CD8-positive, alpha-beta memory T cell (primary cell): ENCODE data around the gene PID1. TPM values are rescaled to one million over a fixed set of nuclear protein-coding genes. Genes with fewer than 3 reads are reported as not detected.

Experiments used
- CTCF ChIA-PET: fragments of 350-600 bp; sonication (Branson Sonifier 250); formaldehyde crosslinking; loops from one replicate; lab custom pipeline; 2021; ENCODE audit warnings: antibody characterized with exemption; lab: Charles Lee
- POLR2A ChIA-PET: fragments of 350-600 bp; sonication (Branson Sonifier 250); formaldehyde crosslinking; loops from one replicate; lab custom pipeline; 2021; ENCODE audit warnings: antibody characterized with exemption; lab: Charles Lee
- DNase-seq, 5 donors: peaks; one replicate each; pipeline versions ENCODE4 v3.0.0 to v3.0.0-alpha.2; 2020 to 2022; ENCODE audit warnings: mixed read lengths in 1 of 5
- H3K27ac ChIP-seq: one replicate; pipeline ENCODE4 v1.7.0; 2013; ENCODE audit warnings: low read depth, mild to moderate bottlenecking, low read length, moderate library complexity
- H3K27me3 ChIP-seq: 2 replicates; pipeline ENCODE4 v1.7.0; 2013; ENCODE audit warnings: low read length, mild to moderate bottlenecking; ENCODE audit not compliant: insufficient read depth, poor library complexity, severe bottlenecking
- H3K36me3 ChIP-seq: 2 replicates; pipeline ENCODE4 v1.7.0; 2013; ENCODE audit warnings: mild to moderate bottlenecking, low read length, moderate library complexity; ENCODE audit not compliant: insufficient read depth
- H3K4me1 ChIP-seq: 2 replicates; pipeline ENCODE4 v1.7.0; 2013; ENCODE audit warnings: mild to moderate bottlenecking, low read length, moderate library complexity; ENCODE audit not compliant: insufficient read depth
- H3K4me3 ChIP-seq: 2 replicates; pipeline ENCODE4 v1.7.0; 2013; ENCODE audit warnings: mild to moderate bottlenecking, low read length
- H3K9me3 ChIP-seq: 2 replicates; pipeline ENCODE4 v1.7.0; 2013; ENCODE audit warnings: mild to moderate bottlenecking, low read length
- H3K27ac Mint-ChIP-seq, 8 donors: one replicate each; pipeline ENCODE4 v1.8.0; 2020 to 2021; ENCODE audit warnings: mixed read lengths in 8 of 8, mild to moderate bottlenecking in 6 of 8, inconsistent platforms in 3 of 8, moderate library complexity in 3 of 8
- H3K27me3 Mint-ChIP-seq, 2 donors: one replicate each; pipeline ENCODE4 v1.8.0; 2020 to 2021; ENCODE audit warnings: mixed read lengths in 2 of 2, mild to moderate bottlenecking in 1 of 2, moderate library complexity in 1 of 2
- H3K36me3 Mint-ChIP-seq, 3 donors: one replicate each; pipeline ENCODE4 v1.8.0; 2020 to 2021; ENCODE audit warnings: mixed read lengths in 3 of 3, inconsistent platforms in 1 of 3, mild to moderate bottlenecking in 1 of 3
- H3K4me1 Mint-ChIP-seq, 3 donors: one replicate each; pipeline ENCODE4 v1.8.0; 2020 to 2021; ENCODE audit warnings: mixed read lengths in 3 of 3, inconsistent platforms in 1 of 3, mild to moderate bottlenecking in 1 of 3
- H3K4me3 Mint-ChIP-seq, 7 donors: one replicate each; pipeline ENCODE4 v1.8.0; 2020 to 2021; ENCODE audit warnings: mixed read lengths in 7 of 7, mild to moderate bottlenecking in 6 of 7, moderate library complexity in 4 of 7, inconsistent platforms in 2 of 7
- H3K9me3 Mint-ChIP-seq, 5 donors: one replicate each; pipeline ENCODE4 v1.8.0; 2020 to 2022; ENCODE audit warnings: mixed read lengths in 5 of 5, mild to moderate bottlenecking in 3 of 5, moderate library complexity in 2 of 5, inconsistent platforms in 1 of 5
- polyA plus RNA-seq: library from polyadenylated mRNA; unstranded; fragments of 300-500 nt; fragmentation: Illumina TruSeq; gene quantifications from one replicate; pipeline ENCODE4 v1.2.3, GENCODE V29; 2021
- total RNA-seq, 2 experiments: library from RNA; stranded (reverse); gene quantifications; one replicate each; pipeline ENCODE4 v1.2.3, GENCODE V29; 2021

The PID1 gene
- total and polyA plus RNA-seq, 3 experiments from 2014 or later = not detected

DNA sequence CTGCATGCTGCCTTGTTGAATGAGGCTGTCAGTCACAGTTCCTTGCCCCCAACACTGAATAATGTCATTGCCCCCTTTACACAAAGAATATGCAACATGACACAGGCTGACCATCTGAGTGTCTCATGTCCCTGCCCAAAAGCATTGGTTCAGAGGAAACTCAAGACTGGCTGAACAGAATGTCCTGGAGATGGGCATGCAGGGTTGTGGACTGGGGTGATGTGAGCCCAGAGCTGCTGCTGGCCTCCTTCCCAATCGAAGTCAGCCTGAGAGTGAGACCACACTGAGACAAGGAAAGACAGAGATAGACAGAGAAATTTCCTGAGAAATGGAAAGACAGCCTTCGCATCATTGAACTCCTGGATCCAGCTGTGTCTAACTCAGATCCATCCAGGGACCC, 110.1 kb downstream of the PID1 start:
- DNase-seq = no peak
- CTCF ChIA-PET = no interaction called here
- Mint-ChIP-seq H3K27me3 (no peaks in the 10 kb centered on the region), H3K9me3 (peaks cover 0 to 9% (median 3%) of the 10 kb centered on the region in 5 donors), H3K4me3 (no peak overlapping the region), H3K4me1 (no peaks in the 10 kb centered on the region), H3K36me3 (no peaks in the 10 kb centered on the region), H3K27ac (no peak overlapping the region)
- Histone ChIP-seq H3K4me1 (no peaks in the 10 kb centered on the region), H3K4me3 (no peak overlapping the region), H3K27me3 (no peaks in the 10 kb centered on the region), H3K9me3 (no peaks in the 10 kb centered on the region), H3K36me3 (no peaks in the 10 kb centered on the region), H3K27ac (no peak overlapping the region)
- POLR2A ChIA-PET = no interaction called here

GRCh38 chr2:229160180-229160579, 110.9 kb downstream of the PID1 start:
- H3K4me3 Mint-ChIP-seq = no peak overlapping the region
- Histone ChIP-seq H3K27ac (no peak overlapping the region), H3K27me3 (no peaks in the 10 kb centered on the region), H3K4me1 (no peaks in the 10 kb centered on the region), H3K4me3 (no peak overlapping the region), H3K9me3 (no peaks in the 10 kb centered on the region), H3K36me3 (no peaks in the 10 kb centered on the region)
- H3K36me3 Mint-ChIP-seq = no peaks in the 10 kb centered on the region
- peaks cover 0 to 9% (median 3%) of the 10 kb centered on the region in 5 donors for H3K9me3 Mint-ChIP-seq
- DNase-seq = no peak
- ChIA-PET CTCF (no interaction called here), POLR2A (no interaction called here)
- H3K27me3 Mint-ChIP-seq = no peaks in the 10 kb centered on the region
- no peak overlapping the region for H3K27ac Mint-ChIP-seq
- no peaks in the 10 kb centered on the region for H3K4me1 Mint-ChIP-seq

DNA sequence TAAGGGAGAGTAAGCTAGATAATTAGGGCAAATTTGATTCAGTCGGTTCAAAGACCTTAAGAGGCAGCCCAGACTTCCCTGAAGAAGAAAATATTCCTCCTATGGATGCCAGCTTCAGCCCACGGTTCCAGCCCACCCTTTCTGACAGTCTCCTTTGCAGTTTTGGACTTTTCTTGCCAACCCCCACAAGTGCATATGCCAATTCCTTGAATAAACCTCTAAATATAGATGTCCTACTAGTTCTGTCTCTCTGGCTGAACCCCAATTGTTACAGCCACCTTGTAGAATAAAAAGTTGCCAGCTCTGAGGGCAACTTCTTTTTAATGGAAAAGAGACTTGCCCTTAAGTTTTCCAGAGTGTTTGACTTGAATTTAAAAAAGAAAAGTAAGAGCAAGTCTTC, 111.7 kb downstream of the PID1 start:
- Mint-ChIP-seq H3K36me3 (no peaks in the 10 kb centered on the region), H3K4me1 (no peaks in the 10 kb centered on the region), H3K27ac (no peak overlapping the region), H3K4me3 (no peak overlapping the region), H3K9me3 (peaks cover 0 to 9% (median 3%) of the 10 kb centered on the region in 5 donors), H3K27me3 (no peaks in the 10 kb centered on the region)
- CTCF ChIA-PET = no interaction called here
- POLR2A ChIA-PET = no interaction called here
- Histone ChIP-seq H3K4me1 (no peaks in the 10 kb centered on the region), H3K36me3 (no peaks in the 10 kb centered on the region), H3K27ac (no peak overlapping the region), H3K27me3 (no peaks in the 10 kb centered on the region), H3K9me3 (no peaks in the 10 kb centered on the region), H3K4me3 (no peak overlapping the region)
- DNase-seq = no peak

DNA sequence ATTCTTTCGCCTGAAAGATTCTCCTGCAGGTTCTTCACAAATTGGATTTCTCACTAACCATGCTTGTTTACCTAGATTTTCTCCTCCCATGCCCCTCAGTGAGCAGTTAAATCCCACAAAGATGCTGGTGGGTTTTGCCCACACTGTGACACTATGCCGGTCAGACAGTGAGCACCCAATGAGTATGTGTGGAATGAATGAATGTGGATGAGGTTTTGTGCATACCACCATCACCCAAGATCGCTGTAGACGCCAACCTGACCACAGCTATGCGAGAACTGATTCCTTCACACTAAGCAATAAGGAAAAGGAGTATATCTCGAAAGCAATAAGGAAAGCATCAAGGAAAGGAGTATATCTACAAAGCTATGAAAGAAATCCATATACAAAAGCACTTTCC, 116.7 kb downstream of the PID1 start:
- DNase-seq = no peak
- Histone ChIP-seq H3K4me3 (no peak overlapping the region), H3K27ac (no peak overlapping the region), H3K27me3 (no peaks in the 10 kb centered on the region), H3K4me1 (no peaks in the 10 kb centered on the region), H3K9me3 (no peaks in the 10 kb centered on the region), H3K36me3 (no peaks in the 10 kb centered on the region)
- no peaks in the 10 kb centered on the region for H3K36me3 Mint-ChIP-seq
- peaks cover 0 to 7% (median 4%) of the 10 kb centered on the region in 5 donors for H3K9me3 Mint-ChIP-seq
- POLR2A ChIA-PET = no interaction called here
- H3K4me1 Mint-ChIP-seq = no peaks in the 10 kb centered on the region
- H3K27me3 Mint-ChIP-seq = no peaks in the 10 kb centered on the region
- H3K27ac Mint-ChIP-seq = no peak overlapping the region
- CTCF ChIA-PET = no interaction called here
- no peak overlapping the region for H3K4me3 Mint-ChIP-seq

GRCh38 chr2:229153951-229154350, 117.1 kb downstream of the PID1 start:
- POLR2A ChIA-PET = no interaction called here

DNA sequence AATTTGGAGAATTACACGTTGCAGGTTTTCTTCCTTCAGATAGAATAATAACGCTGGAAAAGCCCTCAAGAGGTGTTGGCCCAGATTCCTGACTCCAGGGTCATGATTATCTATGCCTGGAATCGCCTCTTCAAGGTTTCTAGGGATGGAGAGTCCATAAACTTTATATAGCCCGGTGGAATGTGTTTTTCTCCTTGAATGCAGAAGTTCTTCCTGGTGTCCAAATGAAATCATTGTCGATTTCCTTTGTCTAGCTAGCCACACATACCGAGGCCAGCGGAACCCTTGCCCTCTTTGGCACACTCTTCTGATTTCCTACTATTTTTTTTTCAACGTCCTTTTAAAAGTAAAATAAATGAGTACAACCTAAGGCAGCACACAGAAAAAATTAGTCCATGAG, 117.8 kb downstream of the PID1 start:
- H3K9me3 ChIP-seq = no peaks in the 10 kb centered on the region
- H3K4me3 ChIP-seq = no peak overlapping the region
- H3K27me3 ChIP-seq = no peaks in the 10 kb centered on the region
- no peaks in the 10 kb centered on the region for H3K4me1 Mint-ChIP-seq
- H3K27me3 Mint-ChIP-seq = no peaks in the 10 kb centered on the region
- POLR2A ChIA-PET = no interaction called here
- CTCF ChIA-PET = no interaction called here
- no peak overlapping the region for H3K4me3 Mint-ChIP-seq
- H3K27ac ChIP-seq = no peak overlapping the region
- peaks cover 0 to 7% (median 2%) of the 10 kb centered on the region in 5 donors for H3K9me3 Mint-ChIP-seq
- H3K36me3 ChIP-seq = no peaks in the 10 kb centered on the region
- no peak for DNase-seq
- H3K4me1 ChIP-seq = no peaks in the 10 kb centered on the region
- H3K27ac Mint-ChIP-seq = no peak overlapping the region
- no peaks in the 10 kb centered on the region for H3K36me3 Mint-ChIP-seq

More at GRCh38 chr2:229153951-229154350, 117.1 kb downstream of the PID1 start:
- no peaks in the 10 kb centered on the region for H3K9me3 ChIP-seq
- Mint-ChIP-seq H3K27ac (no peak overlapping the region), H3K4me1 (no peaks in the 10 kb centered on the region), H3K36me3 (no peaks in the 10 kb centered on the region), H3K27me3 (no peaks in the 10 kb centered on the region), H3K4me3 (no peak overlapping the region), H3K9me3 (peaks cover 0 to 7% (median 4%) of the 10 kb centered on the region in 5 donors)
- DNase-seq = no peak
- H3K27ac ChIP-seq = no peak overlapping the region
- no peaks in the 10 kb centered on the region for H3K36me3 ChIP-seq
- CTCF ChIA-PET = no interaction called here
- no peaks in the 10 kb centered on the region for H3K27me3 ChIP-seq
- no peaks in the 10 kb centered on the region for H3K4me1 ChIP-seq
- no peak overlapping the region for H3K4me3 ChIP-seq

DNA sequence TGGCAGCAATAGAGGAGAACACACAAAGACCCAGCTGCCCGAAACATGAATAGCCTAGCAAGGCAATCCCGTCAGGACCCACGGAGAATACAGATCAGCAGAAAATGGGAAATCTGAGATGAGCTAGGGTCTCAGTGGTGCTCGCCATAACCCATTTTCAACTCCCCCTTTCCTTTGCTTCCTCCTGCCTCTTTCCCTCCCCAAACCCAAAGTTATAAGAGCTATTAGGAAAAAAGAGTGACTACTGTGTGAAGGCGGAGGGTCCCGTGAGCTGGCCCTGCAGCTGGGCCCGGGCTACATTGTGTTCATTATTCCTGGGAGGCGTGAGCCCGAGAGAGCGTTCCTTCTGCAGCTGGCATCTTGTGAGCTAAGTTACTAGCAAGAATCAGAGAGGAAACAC, 118.4 kb downstream of the PID1 start:
- ChIA-PET CTCF (no interaction called here), POLR2A (no interaction called here)
- no peak overlapping the region for H3K27ac ChIP-seq
- Mint-ChIP-seq H3K27ac (no peak overlapping the region), H3K36me3 (no peaks in the 10 kb centered on the region), H3K27me3 (no peaks in the 10 kb centered on the region), H3K9me3 (peaks cover 0 to 8% (median 4%) of the 10 kb centered on the region in 5 donors), H3K4me1 (no peaks in the 10 kb centered on the region), H3K4me3 (no peak overlapping the region)
- no peaks in the 10 kb centered on the region for H3K36me3 ChIP-seq
- H3K4me3 ChIP-seq = no peak overlapping the region
- no peaks in the 10 kb centered on the region for H3K4me1 ChIP-seq
- no peaks in the 10 kb centered on the region for H3K9me3 ChIP-seq
- DNase-seq = no peak
- H3K27me3 ChIP-seq = no peaks in the 10 kb centered on the region

- POLR2A ChIA-PET = no interaction called here
- no peak overlapping the region for H3K4me3 ChIP-seq
Observed at GRCh38 chr2:229150317-229150716, 120.8 kb downstream of the PID1 start.

More at GRCh38 chr2:229150317-229150716, 120.8 kb downstream of the PID1 start:
- H3K9me3 ChIP-seq = no peaks in the 10 kb centered on the region
- Mint-ChIP-seq H3K9me3 (peaks cover 0 to 15% (median 4%) of the 10 kb centered on the region in 5 donors), H3K27me3 (no peaks in the 10 kb centered on the region), H3K27ac (no peak overlapping the region), H3K4me3 (no peak overlapping the region), H3K36me3 (no peaks in the 10 kb centered on the region), H3K4me1 (no peaks in the 10 kb centered on the region)
- CTCF ChIA-PET = no interaction called here
- no peaks in the 10 kb centered on the region for H3K27me3 ChIP-seq
- H3K27ac ChIP-seq = no peak overlapping the region
- H3K4me1 ChIP-seq = no peaks in the 10 kb centered on the region
- DNase-seq = no peak
- no peaks in the 10 kb centered on the region for H3K36me3 ChIP-seq
